H1 (cell line): ENCODE results near the gene PHF1. TPM values are rescaled to one million over a fixed set of nuclear protein-coding genes. Genes with fewer than 3 reads are reported as not detected.

Source experiments
- CTCF ChIA-PET: fragments of 300-600 bp; sonication (Branson Sonifier 250); formaldehyde crosslinking; loops from one replicate; lab custom pipeline; 2021; ENCODE audit not compliant: partially characterized antibody; lab: Charles Lee
- POLR2A ChIA-PET: fragments of 300-600 bp; sonication (Branson Sonifier 250); formaldehyde crosslinking; loops from one replicate; lab custom pipeline; 2021; ENCODE audit warnings: inconsistent platforms; ENCODE audit not compliant: partially characterized antibody; lab: Charles Lee
- DNase-seq, 2 experiments: peaks; one replicate each; pipeline versions ENCODE4 v3.0.0 to v3.0.0-alpha.2; 2010 to 2022; ENCODE audit warnings: low spot score in 2 of 2, low read depth in 1 of 2, mixed read lengths in 1 of 2
- FAIRE-seq: peaks from 2 replicates; lab custom pipeline; 2011; peaks lifted over from hg19 to GRCh38; lab: Jason Lieb, UNC
- H2AFZ ChIP-seq: 2 replicates; pipeline ENCODE4 v1.8.1; 2012; ENCODE audit warnings: low read length, inconsistent platforms
- H2AK5ac ChIP-seq: 2 replicates; pipeline ENCODE4 v1.6.1; 2013; ENCODE audit warnings: low read depth, low read length
- H2BK120ac ChIP-seq: replicated peaks from 2 replicates; pipeline ENCODE3; 2013; ENCODE audit warnings: low read depth, low read length, inconsistent platforms
- H2BK12ac ChIP-seq: 2 replicates; pipeline ENCODE4 v1.6.1; 2013; ENCODE audit warnings: low read depth, low read length
- H2BK15ac ChIP-seq: 2 replicates; pipeline ENCODE4 v1.6.1; 2013; ENCODE audit warnings: low read length
- H2BK20ac ChIP-seq: 2 replicates; pipeline ENCODE4 v1.6.1; 2013; ENCODE audit warnings: low read length
- H2BK5ac ChIP-seq: 2 replicates; pipeline ENCODE4 v1.6.1; 2013; ENCODE audit warnings: low read depth, low read length
- H3K14ac ChIP-seq: 2 replicates; pipeline ENCODE4 v1.6.1; 2013; ENCODE audit warnings: inconsistent platforms; ENCODE audit not compliant: insufficient read length
- H3K18ac ChIP-seq: 2 replicates; pipeline ENCODE4 v1.6.1; 2013; ENCODE audit warnings: low read length; ENCODE audit errors: extremely low read depth
- H3K23ac ChIP-seq: 2 replicates; pipeline ENCODE4 v1.6.1; 2013; ENCODE audit warnings: inconsistent platforms; ENCODE audit not compliant: insufficient read length
- H3K23me2 ChIP-seq: 2 replicates; pipeline ENCODE4 v1.6.1; 2013; ENCODE audit warnings: low read depth, low read length
- H3K27ac ChIP-seq: 2 replicates; pipeline ENCODE4 v1.6.1; 2011; ENCODE audit warnings: low read depth, low read length, inconsistent platforms
- H3K27me3 ChIP-seq, 4 experiments: replicated peaks in 1 of 4; 1 replicate in 1 of 4; 2 replicates in 3 of 4; pipeline versions ENCODE4 v1.6.1 to v1.8.1; 2011 to 2013; ENCODE audit warnings: low read length in 3 of 4, mild to moderate bottlenecking in 3 of 4, inconsistent platforms in 2 of 4, mixed read lengths in 2 of 4, moderate library complexity in 1 of 4; ENCODE audit not compliant: control insufficient read depth in 3 of 4, insufficient read depth in 3 of 4; ENCODE audit errors: extremely low read depth in 1 of 4
- H3K36me3 ChIP-seq, 4 experiments: 2 replicates each; pipeline versions ENCODE4 v1.6.1 to v1.8.1; 2011 to 2013; ENCODE audit warnings: mild to moderate bottlenecking in 4 of 4, low read length in 3 of 4, moderate library complexity in 2 of 4, control low read depth in 1 of 4, inconsistent platforms in 1 of 4; ENCODE audit not compliant: insufficient read depth in 4 of 4, control insufficient read depth in 2 of 4
- H3K4ac ChIP-seq: replicated peaks from 2 replicates; pipeline ENCODE3; 2013; ENCODE audit warnings: low read length, low read depth, mixed read lengths, inconsistent platforms; ENCODE audit not compliant: insufficient read length
- H3K4me1 ChIP-seq, 4 experiments: replicated peaks in 1 of 4; 1 replicate in 1 of 4; 2 replicates in 3 of 4; pipeline versions ENCODE4 v1.6.1 to v1.8.1; 2011 to 2013; ENCODE audit warnings: low read length in 3 of 4, inconsistent platforms in 2 of 4, mixed read lengths in 1 of 4; ENCODE audit not compliant: insufficient read depth in 4 of 4, control insufficient read depth in 3 of 4
- H3K4me2 ChIP-seq, 2 experiments: 2 replicates each; pipeline versions ENCODE4 v1.6.1 to v1.8.1; 2011 to 2013; ENCODE audit warnings: low read depth in 2 of 2, low read length in 2 of 2, control low read depth in 1 of 2, inconsistent platforms in 1 of 2, mild to moderate bottlenecking in 1 of 2; ENCODE audit not compliant: insufficient read depth in 1 of 2
- H3K4me3 ChIP-seq, 4 experiments: fragments of 200-600, 300-600 bp in 1 of 4; sonication (generic), shearing (Covaris generic), sonication (Bioruptor Twin) in 1 of 4; 2 replicates each; pipeline versions ENCODE4 v1.5.1 to v1.8.1; 2011 to 2016; ENCODE audit warnings: low read length in 4 of 4, low read depth in 3 of 4, control low read depth in 2 of 4, inconsistent platforms in 2 of 4, mild to moderate bottlenecking in 2 of 4, mixed read lengths in 1 of 4, moderate library complexity in 1 of 4; ENCODE audit not compliant: insufficient read depth in 2 of 4; ENCODE audit errors: extremely low read depth in 1 of 4
- H3K56ac ChIP-seq: replicated peaks from 2 replicates; pipeline ENCODE3; 2013; ENCODE audit warnings: low read depth, mild to moderate bottlenecking, mixed read lengths, low read length, inconsistent platforms; ENCODE audit not compliant: insufficient read length
- H3K79me1 ChIP-seq: 2 replicates; pipeline ENCODE4 v1.6.1; 2013; ENCODE audit warnings: low read depth, low read length, control low read depth
- H3K79me2 ChIP-seq, 2 experiments: 2 replicates each; pipeline versions ENCODE4 v1.6.1 to v1.8.1; 2012 to 2013; ENCODE audit warnings: low read length in 2 of 2, mild to moderate bottlenecking in 2 of 2, inconsistent platforms in 1 of 2; ENCODE audit not compliant: insufficient read depth in 2 of 2, control insufficient read depth in 1 of 2
- H3K9ac ChIP-seq, 4 experiments: replicated peaks in 1 of 4; 1 replicate in 1 of 4; 2 replicates in 3 of 4; pipeline versions ENCODE4 v1.6.1 to v1.8.1; 2011 to 2013; ENCODE audit warnings: low read depth in 3 of 4, low read length in 3 of 4, control low read depth in 2 of 4, mild to moderate bottlenecking in 2 of 4, moderate library complexity in 2 of 4, inconsistent platforms in 1 of 4; ENCODE audit errors: extremely low read depth in 1 of 4
- H3K9me3 ChIP-seq, 2 experiments: 2 replicates each; pipeline versions ENCODE4 v1.6.1 to v1.8.1; 2012 to 2013; ENCODE audit warnings: mild to moderate bottlenecking in 2 of 2, moderate library complexity in 2 of 2, control low read depth in 1 of 2, inconsistent platforms in 1 of 2, low read depth in 1 of 2, low read length in 1 of 2, mixed read lengths in 1 of 2; ENCODE audit not compliant: insufficient read depth in 2 of 2
- H4K20me1 ChIP-seq, 2 experiments: replicated peaks in 1 of 2; 2 replicates each; pipeline versions ENCODE3 to v1.8.1; 2011 to 2013; ENCODE audit warnings: inconsistent platforms in 2 of 2, low read length in 2 of 2, mild to moderate bottlenecking in 1 of 2; ENCODE audit not compliant: insufficient read depth in 2 of 2, control insufficient read depth in 1 of 2
- H4K5ac ChIP-seq: 2 replicates; pipeline ENCODE4 v1.6.1; 2013; ENCODE audit warnings: low read length, low read depth, mixed read lengths, inconsistent platforms; ENCODE audit not compliant: insufficient read length
- H4K8ac ChIP-seq: 2 replicates; pipeline ENCODE4 v1.8.0; 2013; ENCODE audit warnings: mild to moderate bottlenecking, moderate library complexity, low read length, inconsistent platforms; ENCODE audit not compliant: insufficient read depth; ENCODE audit errors: extremely low read depth
- H4K91ac ChIP-seq: replicated peaks from 2 replicates; pipeline ENCODE3; 2013; ENCODE audit warnings: low read length, mixed read lengths, inconsistent platforms; ENCODE audit not compliant: insufficient read length
- ATF3 ChIP-seq: IDR thresholded peaks from 2 replicates; pipeline ENCODE4 v1.6.1; 2011; ENCODE audit warnings: low read depth, mild to moderate bottlenecking, low read length; ENCODE audit not compliant: insufficient read depth
- BCL11A ChIP-seq, 2 experiments: IDR thresholded peaks; one replicate each; pipeline ENCODE4 v1.6.1; 2011; ENCODE audit warnings: low read depth in 2 of 2, low read length in 2 of 2, mild to moderate bottlenecking in 2 of 2
- CTBP2 ChIP-seq: IDR thresholded peaks from 2 replicates; pipeline ENCODE4 v1.7.0; 2011; ENCODE audit warnings: borderline replicate concordance, mild to moderate bottlenecking, moderate library complexity, mixed read lengths, low read length; ENCODE audit not compliant: insufficient read depth, insufficient read length
- JUND ChIP-seq: IDR thresholded peaks from 2 replicates; pipeline ENCODE4 v1.6.1; 2011; ENCODE audit warnings: mild to moderate bottlenecking, improper control_type of control experiment, low read length
- SRF ChIP-seq: IDR thresholded peaks from 2 replicates; pipeline ENCODE4 v1.6.1; 2011; ENCODE audit warnings: mild to moderate bottlenecking, low read depth, low read length, moderate library complexity
- YY1 ChIP-seq: IDR thresholded peaks from 2 replicates; pipeline ENCODE4 v1.6.1; 2011; ENCODE audit warnings: low read depth, mild to moderate bottlenecking, low read length
- WGBS, 2 experiments: shearing (Covaris generic) in 1 of 2; methylation state at CpG; one replicate each; pipeline versions ENCODE4 v1.1.6 to v1.1.7; 2013 to 2015; ENCODE audit warnings: low lambda C conversion rate in 2 of 2, mixed read lengths in 2 of 2, inconsistent platforms in 1 of 2, low coverage in 1 of 2, missing lambda C conversion rate in 1 of 2; ENCODE audit not compliant: insufficient replicate concordance in 2 of 2, insufficient coverage in 1 of 2, insufficient read length in 1 of 2; ENCODE audit errors: extremely low coverage in 1 of 2, missing lambda C conversion rate in 1 of 2; 5-methylcytosine and 5-hydroxymethylcytosine counted together
- polyA plus RNA-seq, 7 experiments: library from polyadenylated mRNA; depleted of rRNA in 3 of 7; stranded (reverse) in 5 of 7; unstranded in 2 of 7; fragments of >200 nt in 5 of 7; fragments of 200-250 nt in 2 of 7; gene quantifications; 1 replicate in 5 of 7; 2 replicates in 1 of 7; 4 replicates in 1 of 7; pipeline versions ENCODE4 v1.2.1 to v1.2.3, GENCODE V29; 2011 to 2013; ENCODE audit warnings: missing spikeins in 2 of 7, mixed read lengths in 2 of 7
- total RNA-seq: library from RNA; stranded (reverse); fragmentation: NEBNext Ultra II Directional; extraction: Animal tissue kit (Norgen Biotek cat#: 25700); gene quantifications from 2 replicates; pipeline ENCODE4 v1.2.1, GENCODE V29; 2021

Gene PHF1
- total and polyA plus RNA-seq, 2 of the 8 experiments (the other 6 are each of a cell fraction or from before 2014, with no cell fraction given): 47.3 to 78.6 TPM

GRCh38 chr6:33437666-33438065 is 26.9 kb downstream of the PHF1 start:
- Histone ChIP-seq H3K23ac (no peak overlapping the region), H2BK5ac (no peak overlapping the region), H2BK12ac (no peak overlapping the region), H3K9me3 (no peaks in the 10 kb centered on the region; a peak in 1 of 4 replicates), H3K9ac (no peak overlapping the region), H2AFZ (no peak overlapping the region), H2AK5ac (no peak overlapping the region), H4K91ac (no peak overlapping the region), H3K14ac (no peak overlapping the region), H3K27me3 (no peaks in the 10 kb centered on the region), H3K36me3 (peaks cover 45 to 75% (median 66%) of the 10 kb centered on the region in 4 experiments), H3K4me2 (no peak overlapping the region), H4K8ac (no peak overlapping the region), H2BK15ac (no peak overlapping the region), H3K56ac (no peak overlapping the region), H3K23me2 (peaks cover 7% of the 10 kb centered on the region), H4K5ac (no peak overlapping the region), H3K27ac (no peak overlapping the region), H3K79me2 (peaks cover 0 to 35% of the 10 kb centered on the region in 2 experiments; a peak in 2 of 4 replicates), H3K18ac (no peak overlapping the region), H3K79me1 (peaks cover 3% of the 10 kb centered on the region; the same call in 1 of the 2 replicates), H4K20me1 (peaks cover 4 to 26% of the 10 kb centered on the region in 2 experiments), H2BK20ac (no peak overlapping the region), H2BK120ac (no peak overlapping the region), H3K4me1 (peaks cover 0 to 9% (median 7%) of the 10 kb centered on the region in 4 experiments; a peak in 6 of 7 replicates), H3K4ac (no peak overlapping the region), H3K4me3 (no peak overlapping the region)
- FAIRE-seq (no peak), DNase-seq (no peak)
- WGBS, 2 experiments: 95% methylated on average over 18 of the region's 18 CpGs; no CpG with 5 or more reads in 1 of the 2 experiments
- TF ChIP-seq BCL11A (IDR thresholded peaks at IDR 0.05; ENCODE audit: low read depth in 2 of 2, low read length in 2 of 2) (no peak), JUND (no peak), YY1 (no peak), ATF3 (no peak), SRF (no peak), CTBP2 (no peak)
- POLR2A ChIA-PET: interaction anchor here (1.2 to 14.8 kb wide), 2 partner anchors 14 to 19 kb away, joined by 4 to 381 read pairs; partner anchors contain the start of gene ZBTB9
- CTCF ChIA-PET: interaction anchor here (1.9 kb wide), 1 partner anchor 8 kb away, joined by 6 read pairs; no protein-coding TSS in a partner anchor
